Astrocyte (in vitro differentiated cells and primary cell): ENCODE data around the gene KCNAB1. TPM values are rescaled to one million over a fixed set of nuclear protein-coding genes. Genes with fewer than 3 reads are reported as not detected.

Experiments used
- DNase-seq: peaks from one replicate; pipeline ENCODE4 v3.0.0-alpha.2; 2010; ENCODE audit warnings: low read depth
- FAIRE-seq: peaks from 2 replicates; lab custom pipeline; 2011; peaks lifted over from hg19 to GRCh38; lab: Jason Lieb, UNC
- H2AFZ ChIP-seq: 2 replicates; pipeline ENCODE4 v1.6.0; 2012; ENCODE audit warnings: low read depth, low read length, inconsistent platforms
- H3K27ac ChIP-seq: 2 replicates; pipeline ENCODE4 v1.5.1; 2011; ENCODE audit warnings: low read depth, low read length, inconsistent platforms
- H3K27me3 ChIP-seq: 2 replicates; pipeline ENCODE4 v1.6.0; 2011; ENCODE audit warnings: low read length, inconsistent platforms; ENCODE audit not compliant: insufficient read depth
- H3K36me3 ChIP-seq: 2 replicates; pipeline ENCODE4 v1.5.1; 2011; ENCODE audit warnings: low read length, inconsistent platforms; ENCODE audit not compliant: insufficient read depth
- H3K4me1 ChIP-seq: 2 replicates; pipeline ENCODE4 v1.5.1; 2011; ENCODE audit warnings: low read length, inconsistent platforms; ENCODE audit not compliant: insufficient read depth
- H3K4me2 ChIP-seq: 2 replicates; pipeline ENCODE4 v1.6.0; 2012; ENCODE audit warnings: low read length, inconsistent platforms
- H3K4me3 ChIP-seq: 2 replicates; pipeline ENCODE4 v1.5.1; 2011; ENCODE audit warnings: low read depth, mild to moderate bottlenecking, low read length, inconsistent platforms; ENCODE audit not compliant: insufficient read depth
- H3K79me2 ChIP-seq: 2 replicates; pipeline ENCODE4 v1.6.0; 2012; ENCODE audit warnings: mild to moderate bottlenecking, low read length, inconsistent platforms; ENCODE audit not compliant: insufficient read depth
- H3K9ac ChIP-seq: 2 replicates; pipeline ENCODE4 v1.6.0; 2012; ENCODE audit warnings: mild to moderate bottlenecking, low read length, inconsistent platforms
- H3K9me3 ChIP-seq: 2 replicates; pipeline ENCODE4 v1.5.1; 2012; ENCODE audit warnings: low read depth, mild to moderate bottlenecking, low read length, inconsistent platforms; ENCODE audit not compliant: insufficient read depth
- H4K20me1 ChIP-seq: 2 replicates; pipeline ENCODE4 v1.6.0; 2012; ENCODE audit warnings: low read length, inconsistent platforms; ENCODE audit not compliant: insufficient read depth
- H3K27ac Mint-ChIP-seq: one replicate; pipeline ENCODE4 v1.8.0; 2021; ENCODE audit warnings: mild to moderate bottlenecking, mixed read lengths; ENCODE audit not compliant: unreplicated experiment
- H3K27me3 Mint-ChIP-seq: one replicate; pipeline ENCODE4 v1.8.0; 2021; ENCODE audit warnings: low read depth, mixed read lengths; ENCODE audit not compliant: unreplicated experiment
- H3K36me3 Mint-ChIP-seq: one replicate; pipeline ENCODE4 v1.8.0; 2021; ENCODE audit warnings: low read depth, mixed read lengths; ENCODE audit not compliant: unreplicated experiment
- H3K4me1 Mint-ChIP-seq: one replicate; pipeline ENCODE4 v1.8.0; 2021; ENCODE audit warnings: low read depth, mixed read lengths; ENCODE audit not compliant: unreplicated experiment
- H3K4me3 Mint-ChIP-seq: one replicate; pipeline ENCODE4 v1.8.0; 2021; ENCODE audit warnings: mild to moderate bottlenecking, moderate library complexity, mixed read lengths; ENCODE audit not compliant: unreplicated experiment
- H3K9me3 Mint-ChIP-seq: one replicate; pipeline ENCODE4 v1.8.0; 2021; ENCODE audit warnings: mild to moderate bottlenecking, mixed read lengths; ENCODE audit not compliant: unreplicated experiment
- EZH2 ChIP-seq: IDR thresholded peaks from 2 replicates; pipeline ENCODE4 v1.6.1; 2012; ENCODE audit warnings: mild to moderate bottlenecking, low read length, inconsistent platforms; ENCODE audit not compliant: insufficient read depth
- total RNA-seq: library from RNA; stranded (reverse); gene quantifications from 2 replicates; pipeline ENCODE4 v1.2.1, GENCODE V29; 2021
- TF ChIP-seq, protein P1 (sequence below): IDR thresholded peaks from 2 replicates; pipeline ENCODE4 v1.5.1; 2011; ENCODE audit warnings: low read depth, mild to moderate bottlenecking, inconsistent platforms, low read length, moderate library complexity; ENCODE audit not compliant: insufficient read depth

KCNAB1 gene
- total RNA-seq, 1 donor from 2014 or later, result 0.30 TPM

DNA sequence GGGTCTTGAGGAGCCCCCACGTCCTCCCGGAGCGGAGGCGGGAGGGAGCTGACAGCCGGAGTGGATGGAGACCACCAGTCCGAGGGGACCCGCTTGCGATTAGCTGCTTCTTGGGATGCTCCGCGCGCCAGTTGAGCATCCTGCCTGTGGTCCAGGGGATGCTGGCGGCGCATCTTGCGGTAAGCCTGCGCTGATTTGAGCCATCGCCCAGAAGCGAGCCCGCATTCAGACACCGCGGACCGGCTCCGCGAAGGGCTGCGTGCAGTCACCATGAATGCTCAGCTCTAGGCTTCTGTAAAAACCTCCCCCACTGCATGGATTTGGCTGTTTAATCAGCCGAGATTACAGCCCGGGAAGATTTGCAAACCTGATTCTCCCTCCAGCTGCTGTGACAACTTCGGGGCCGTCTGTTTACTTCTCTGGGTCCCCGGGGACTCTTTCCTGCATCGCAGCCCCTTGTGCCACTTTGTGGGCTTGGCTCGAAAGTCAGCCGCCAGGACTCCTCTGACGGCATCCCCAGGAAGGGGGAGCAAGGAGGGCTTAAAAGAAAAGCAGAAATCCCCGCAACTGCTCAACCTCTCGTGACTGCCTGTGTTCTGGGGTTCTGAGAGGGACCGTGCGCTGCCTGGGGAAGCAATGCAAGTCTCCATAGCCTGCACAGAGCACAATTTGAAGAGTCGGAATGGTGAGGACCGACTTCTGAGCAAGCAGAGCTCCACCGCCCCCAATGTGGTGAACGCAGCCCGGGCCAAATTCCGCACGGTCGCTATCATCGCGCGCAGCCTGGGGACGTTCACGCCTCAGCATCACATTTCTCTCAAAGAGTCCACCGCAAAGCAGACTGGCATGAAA lies 171.1 kb downstream of the KCNAB1 start:
- H3K9me3 Mint-ChIP-seq, result no peaks in the 10 kb centered on the region
- no peaks in the 10 kb centered on the region for H3K9me3 ChIP-seq
- peaks cover 11% of the 10 kb centered on the region for H3K4me1 ChIP-seq
- no peaks in the 10 kb centered on the region for H3K79me2 ChIP-seq
- no peaks in the 10 kb centered on the region for H3K36me3 Mint-ChIP-seq
- FAIRE-seq (no peak), DNase-seq (peak; percentile 25)
- H3K27ac ChIP-seq, result no peak overlapping the region
- peak overlapping the region; percentile 93 for H3K4me2 ChIP-seq
- no peaks in the 10 kb centered on the region for H4K20me1 ChIP-seq
- H3K4me3 ChIP-seq, result peak overlapping the region; percentile 58
- no peaks in the 10 kb centered on the region for H3K36me3 ChIP-seq
- H2AFZ ChIP-seq, result peak overlapping the region; percentile 84
- no peak overlapping the region for H3K27ac Mint-ChIP-seq
- H3K27me3 ChIP-seq, result peaks cover 38% of the 10 kb centered on the region
- H3K27me3 Mint-ChIP-seq, result peaks cover 63% of the 10 kb centered on the region
- peak overlapping the region; percentile 50 for H3K4me3 Mint-ChIP-seq
- H3K4me1 Mint-ChIP-seq, result no peaks in the 10 kb centered on the region
- TF ChIP-seq EZH2, result peak; percentile 86
- TF ChIP-seq, protein P1, sequence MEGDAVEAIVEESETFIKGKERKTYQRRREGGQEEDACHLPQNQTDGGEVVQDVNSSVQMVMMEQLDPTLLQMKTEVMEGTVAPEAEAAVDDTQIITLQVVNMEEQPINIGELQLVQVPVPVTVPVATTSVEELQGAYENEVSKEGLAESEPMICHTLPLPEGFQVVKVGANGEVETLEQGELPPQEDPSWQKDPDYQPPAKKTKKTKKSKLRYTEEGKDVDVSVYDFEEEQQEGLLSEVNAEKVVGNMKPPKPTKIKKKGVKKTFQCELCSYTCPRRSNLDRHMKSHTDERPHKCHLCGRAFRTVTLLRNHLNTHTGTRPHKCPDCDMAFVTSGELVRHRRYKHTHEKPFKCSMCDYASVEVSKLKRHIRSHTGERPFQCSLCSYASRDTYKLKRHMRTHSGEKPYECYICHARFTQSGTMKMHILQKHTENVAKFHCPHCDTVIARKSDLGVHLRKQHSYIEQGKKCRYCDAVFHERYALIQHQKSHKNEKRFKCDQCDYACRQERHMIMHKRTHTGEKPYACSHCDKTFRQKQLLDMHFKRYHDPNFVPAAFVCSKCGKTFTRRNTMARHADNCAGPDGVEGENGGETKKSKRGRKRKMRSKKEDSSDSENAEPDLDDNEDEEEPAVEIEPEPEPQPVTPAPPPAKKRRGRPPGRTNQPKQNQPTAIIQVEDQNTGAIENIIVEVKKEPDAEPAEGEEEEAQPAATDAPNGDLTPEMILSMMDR, result no peak
- H3K9ac ChIP-seq, result no peak overlapping the region

DNA sequence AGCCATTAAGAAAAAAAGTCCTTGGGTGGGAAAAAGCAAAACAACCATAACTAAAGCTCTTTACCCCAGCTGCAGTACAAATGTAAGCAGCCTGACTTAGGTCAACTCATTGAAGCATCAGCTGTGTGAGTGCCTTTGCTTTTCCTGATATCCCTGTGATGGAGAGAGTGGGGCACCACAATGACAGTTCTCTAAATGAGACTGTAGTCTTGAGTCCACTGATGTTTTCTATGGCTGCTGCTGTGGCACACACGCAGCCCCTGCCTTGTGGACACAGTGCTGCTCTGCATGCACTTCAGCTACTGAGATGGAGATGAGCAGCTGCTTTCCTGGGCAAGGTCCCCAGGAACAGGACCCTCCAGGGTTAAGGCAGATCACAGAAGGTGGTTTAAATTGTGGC lies 173.2 kb downstream of the KCNAB1 start:
- H4K20me1 ChIP-seq, result no peaks in the 10 kb centered on the region
- no peaks in the 10 kb centered on the region for H3K36me3 Mint-ChIP-seq
- DNase-seq (no peak), FAIRE-seq (no peak)
- H3K4me1 ChIP-seq, result peaks cover 11% of the 10 kb centered on the region
- no peak overlapping the region for H3K27ac ChIP-seq
- no peak overlapping the region for H3K4me3 Mint-ChIP-seq
- no peak overlapping the region for H3K4me2 ChIP-seq
- H3K9me3 Mint-ChIP-seq, result no peaks in the 10 kb centered on the region
- H3K27me3 Mint-ChIP-seq, result peaks cover 54% of the 10 kb centered on the region
- H3K4me3 ChIP-seq, result no peak overlapping the region
- H3K9ac ChIP-seq, result no peak overlapping the region
- H3K9me3 ChIP-seq, result no peaks in the 10 kb centered on the region
- no peaks in the 10 kb centered on the region for H3K36me3 ChIP-seq
- no peaks in the 10 kb centered on the region for H3K4me1 Mint-ChIP-seq
- no peak for TF ChIP-seq EZH2
- TF ChIP-seq, protein P1, result no peak
- H3K79me2 ChIP-seq, result no peaks in the 10 kb centered on the region
- no peak overlapping the region for H3K27ac Mint-ChIP-seq
- no peak overlapping the region for H2AFZ ChIP-seq
- peaks cover 38% of the 10 kb centered on the region for H3K27me3 ChIP-seq

DNA sequence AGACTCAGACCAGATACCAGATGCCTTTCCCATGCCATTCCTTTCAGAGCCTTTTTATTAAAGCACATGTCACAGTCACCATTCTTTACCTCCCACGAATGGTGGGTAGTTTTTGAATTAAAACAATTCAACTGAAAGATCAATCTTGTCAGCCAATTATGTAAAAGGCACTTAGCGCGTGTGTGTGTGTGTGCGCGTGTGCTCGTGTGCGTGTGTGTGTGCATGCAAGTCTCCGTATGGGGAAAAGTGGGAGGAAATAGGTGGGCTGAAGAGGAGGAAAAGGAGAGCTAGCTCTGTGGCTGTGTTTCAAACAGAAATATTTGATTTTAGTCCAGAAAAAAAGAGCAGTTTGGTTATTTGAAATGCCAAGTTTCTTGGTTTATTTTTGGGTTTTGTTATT lies 177.2 kb downstream of the KCNAB1 start:
- no peak overlapping the region for H3K27ac Mint-ChIP-seq
- no peak overlapping the region for H3K9ac ChIP-seq
- H3K4me3 ChIP-seq, result no peak overlapping the region
- no peak overlapping the region for H3K4me2 ChIP-seq
- no peaks in the 10 kb centered on the region for H3K36me3 Mint-ChIP-seq
- DNase-seq (no peak), FAIRE-seq (no peak)
- peaks cover 23% of the 10 kb centered on the region for H3K27me3 Mint-ChIP-seq
- H3K9me3 Mint-ChIP-seq, result no peaks in the 10 kb centered on the region
- no peaks in the 10 kb centered on the region for H3K36me3 ChIP-seq
- no peak overlapping the region for H3K4me3 Mint-ChIP-seq
- H3K79me2 ChIP-seq, result no peaks in the 10 kb centered on the region
- no peaks in the 10 kb centered on the region for H3K4me1 Mint-ChIP-seq
- TF ChIP-seq, protein P1, result no peak
- TF ChIP-seq EZH2, result no peak
- no peaks in the 10 kb centered on the region for H3K4me1 ChIP-seq
- H2AFZ ChIP-seq, result no peak overlapping the region
- H4K20me1 ChIP-seq, result no peaks in the 10 kb centered on the region
- H3K27me3 ChIP-seq, result peaks cover 4% of the 10 kb centered on the region
- H3K27ac ChIP-seq, result no peak overlapping the region
- H3K9me3 ChIP-seq, result no peaks in the 10 kb centered on the region
